HG03469 (cell line): ENCODE measurements around the gene PILRA.
A peak's percentile ranks its signal among the peaks of the same experiment; 100 is the strongest.
"Not testable (repeated sequence)": the region's sequence is repeated elsewhere in the genome, so short reads cannot be mapped to it uniquely, and the experiment has no call there.

Experiments
- ATAC-seq: cut with Tn5 transposase; IDR thresholded peaks from one replicate; pipeline ENCODE4 v1.9.1; 2021; ENCODE audit warnings: mild to moderate bottlenecking, moderate library complexity, moderate number of reproducible peaks; ENCODE audit not compliant: unreplicated experiment

The PILRA gene

DNA sequence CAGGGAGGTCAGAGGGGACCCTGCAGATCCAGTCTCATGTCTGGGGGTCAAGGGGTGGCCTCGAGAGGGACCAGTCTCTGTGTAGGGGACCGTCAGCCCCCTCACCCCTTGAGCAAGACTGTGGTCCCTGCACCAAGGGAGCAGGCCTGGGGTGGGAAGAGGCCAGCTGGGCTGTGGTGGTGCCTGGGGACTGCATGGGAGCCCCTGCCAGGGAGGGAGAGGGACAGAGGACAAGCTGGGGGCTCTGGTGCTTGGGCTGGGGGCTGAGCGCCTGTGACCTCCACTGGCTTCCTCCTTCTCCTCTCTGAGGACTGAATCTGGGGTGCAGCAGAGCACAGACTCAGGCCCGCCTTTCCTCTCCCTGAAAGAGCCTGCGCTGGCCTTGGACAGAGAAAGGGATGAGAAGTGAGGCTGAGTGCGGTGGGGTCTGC is 16.1 kb upstream of the PILRA start:
- no peak for ATAC-seq

DNA sequence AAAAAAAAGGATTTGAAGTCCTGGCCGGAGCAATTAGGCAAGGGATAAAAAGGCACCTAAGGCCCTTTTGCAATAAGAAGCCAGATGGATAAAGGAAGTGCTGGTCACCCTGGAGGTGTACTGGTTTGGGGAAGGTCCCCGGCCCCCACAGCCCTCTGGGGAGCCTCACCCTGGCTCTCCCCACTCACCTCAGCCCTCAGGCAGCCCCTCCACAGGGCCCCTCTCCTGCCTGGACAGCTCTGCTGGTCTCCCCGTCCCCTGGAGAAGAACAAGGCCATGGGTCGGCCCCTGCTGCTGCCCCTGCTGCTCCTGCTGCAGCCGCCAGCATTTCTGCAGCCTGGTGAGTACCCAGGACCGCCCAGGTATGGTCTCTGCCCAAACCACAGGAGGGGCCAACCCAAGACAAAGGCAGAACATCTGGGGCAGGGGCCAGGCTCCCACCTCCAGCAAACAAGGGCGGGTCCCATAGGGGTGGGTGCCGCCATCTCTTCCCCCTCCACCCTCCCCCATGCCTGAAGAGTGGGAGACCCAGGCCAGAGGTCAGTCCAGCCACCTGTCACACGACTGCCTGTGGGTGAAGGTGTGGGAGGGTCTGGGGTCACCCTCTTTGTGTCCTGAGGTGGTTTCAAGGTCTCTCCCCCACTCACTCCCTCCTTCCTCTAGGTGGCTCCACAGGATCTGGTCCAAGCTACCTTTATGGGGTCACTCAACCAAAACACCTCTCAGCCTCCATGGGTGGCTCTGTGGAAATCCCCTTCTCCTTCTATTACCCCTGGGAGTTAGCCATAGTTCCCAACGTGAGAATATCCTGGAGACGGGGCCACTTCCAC is 15.0 kb upstream of the PILRA start, which contains the start of gene PILRB:
TSS of gene PILRB (plus strand) at position 91 of the 830 bp plus-strand sequence. CDS start at position 277, 186 bp downstream.
- ATAC-seq, result no peak

DNA sequence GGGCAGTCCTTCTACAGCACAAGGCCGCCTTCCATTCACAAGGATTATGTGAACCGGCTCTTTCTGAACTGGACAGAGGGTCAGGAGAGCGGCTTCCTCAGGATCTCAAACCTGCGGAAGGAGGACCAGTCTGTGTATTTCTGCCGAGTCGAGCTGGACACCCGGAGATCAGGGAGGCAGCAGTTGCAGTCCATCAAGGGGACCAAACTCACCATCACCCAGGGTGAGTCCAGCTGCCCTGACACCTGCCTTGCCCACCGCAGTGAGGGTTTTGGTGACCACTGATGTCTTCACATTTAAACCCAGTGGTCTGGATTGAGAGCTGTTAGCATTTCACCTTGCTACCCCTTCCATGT is 14.5 kb upstream of the PILRA start:
- ATAC-seq, result no peak

DNA sequence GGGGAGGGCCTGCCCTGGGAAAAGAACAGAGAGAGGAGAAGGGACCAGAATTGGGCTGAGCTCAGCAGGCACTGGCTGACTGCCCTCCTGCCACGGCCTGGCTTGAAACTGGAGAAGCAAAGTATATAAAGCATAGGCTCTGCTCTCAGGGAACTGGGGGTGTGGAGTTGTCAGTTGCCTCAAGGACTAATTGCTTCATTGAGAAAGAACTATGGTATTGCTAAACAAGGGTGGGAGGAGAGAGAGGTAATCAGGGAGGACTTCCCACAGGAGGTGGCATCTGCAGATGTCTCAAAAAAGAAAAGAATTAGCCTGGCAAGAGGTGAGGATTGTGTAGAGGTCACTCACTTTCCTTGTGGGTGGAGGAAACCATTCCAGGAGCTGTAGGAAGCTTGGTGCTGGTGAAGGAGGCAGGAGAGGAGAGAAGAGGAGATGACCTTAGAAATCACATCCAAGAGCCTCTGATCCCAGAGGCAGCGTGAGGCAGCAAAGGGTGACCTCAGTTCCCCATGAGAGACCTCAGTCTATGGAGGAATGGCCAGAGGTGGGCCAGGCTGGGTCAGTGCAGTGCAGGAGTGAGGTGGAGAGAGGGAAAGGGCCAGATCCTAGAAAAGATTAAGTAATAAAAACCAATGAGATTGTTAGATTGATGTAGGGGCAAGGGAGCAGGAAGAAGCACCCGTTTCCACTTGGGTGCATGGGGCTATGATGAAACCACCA is 13.0 kb upstream of the PILRA start:
- ATAC-seq, result no peak

DNA sequence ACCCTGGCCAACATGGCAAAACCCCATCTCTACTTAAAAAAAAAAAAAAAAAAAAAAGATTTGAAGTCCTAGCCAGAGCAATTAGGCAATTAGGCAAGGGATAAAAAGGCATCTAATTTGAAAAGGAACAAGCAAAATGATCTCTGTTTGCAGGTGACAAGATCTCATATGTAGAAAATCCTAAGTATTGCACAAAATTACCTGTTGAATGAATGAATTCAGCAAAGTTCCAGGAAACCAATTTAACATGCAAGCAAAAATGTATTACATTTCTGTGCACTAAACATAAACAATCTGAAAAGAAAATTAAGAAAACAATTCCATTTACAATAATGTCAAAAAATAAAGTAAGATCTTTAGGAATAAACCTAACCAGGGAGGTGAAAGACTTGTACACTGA is 10.2 kb upstream of the PILRA start:
- ATAC-seq, result no peak

DNA sequence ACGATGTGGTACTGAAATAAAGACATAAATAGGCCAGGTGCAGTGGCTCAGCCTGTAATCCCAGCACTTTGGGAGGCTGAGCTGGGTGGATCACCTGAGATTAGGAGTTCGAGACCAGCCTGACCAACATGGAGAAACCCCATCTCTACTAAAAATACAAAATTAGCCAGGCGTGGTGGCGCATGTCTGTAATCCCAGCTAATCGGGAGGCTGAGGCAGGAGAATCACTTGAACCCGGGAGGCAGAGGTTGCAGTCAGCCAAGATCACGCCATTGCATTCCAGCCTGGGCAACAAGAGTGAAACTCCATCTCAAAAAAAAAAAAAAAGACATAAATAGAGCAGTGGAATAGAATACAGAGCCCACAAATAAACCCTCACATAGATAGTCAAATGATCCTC is 9.5 kb upstream of the PILRA start:
- ATAC-seq, result not testable (repeated sequence)

DNA sequence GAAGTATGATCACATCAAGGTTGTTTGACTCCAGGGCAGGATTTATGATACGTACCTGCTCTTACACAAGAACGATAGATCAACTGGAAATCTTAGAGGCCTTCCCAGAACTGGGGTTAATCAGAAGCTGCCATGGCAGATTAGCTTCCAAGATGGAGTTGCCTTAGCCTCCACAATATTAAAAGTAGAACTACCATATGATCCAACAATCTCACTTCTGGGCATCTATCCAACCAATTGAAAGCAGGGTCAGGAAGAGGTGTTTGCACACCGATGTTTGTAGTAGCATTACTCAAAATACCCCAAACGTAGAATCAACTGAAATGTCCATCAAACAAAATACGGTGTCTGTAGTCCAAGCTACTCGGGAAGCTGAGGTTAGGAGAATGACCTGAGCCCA is 8.8 kb upstream of the PILRA start:
- ATAC-seq, result no peak

DNA sequence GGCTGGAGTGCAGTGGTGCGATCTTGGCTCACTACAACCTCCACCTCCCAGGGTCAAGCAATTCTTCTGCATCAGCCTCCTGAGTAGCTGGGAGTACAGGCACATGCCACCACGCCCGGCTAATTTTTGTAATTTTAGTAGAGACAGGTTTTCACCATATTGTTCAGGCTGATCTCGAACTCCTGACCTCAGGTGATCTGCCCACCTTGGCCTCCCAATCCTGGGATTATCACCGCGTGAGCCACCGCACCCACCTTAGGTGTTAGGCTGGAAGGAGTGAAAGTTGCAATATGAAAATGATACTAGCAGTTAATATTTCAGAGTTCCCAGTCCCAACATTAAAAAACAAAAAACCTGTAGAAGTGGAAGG is 7.3 kb upstream of the PILRA start:
- ATAC-seq, result not testable (repeated sequence)

DNA sequence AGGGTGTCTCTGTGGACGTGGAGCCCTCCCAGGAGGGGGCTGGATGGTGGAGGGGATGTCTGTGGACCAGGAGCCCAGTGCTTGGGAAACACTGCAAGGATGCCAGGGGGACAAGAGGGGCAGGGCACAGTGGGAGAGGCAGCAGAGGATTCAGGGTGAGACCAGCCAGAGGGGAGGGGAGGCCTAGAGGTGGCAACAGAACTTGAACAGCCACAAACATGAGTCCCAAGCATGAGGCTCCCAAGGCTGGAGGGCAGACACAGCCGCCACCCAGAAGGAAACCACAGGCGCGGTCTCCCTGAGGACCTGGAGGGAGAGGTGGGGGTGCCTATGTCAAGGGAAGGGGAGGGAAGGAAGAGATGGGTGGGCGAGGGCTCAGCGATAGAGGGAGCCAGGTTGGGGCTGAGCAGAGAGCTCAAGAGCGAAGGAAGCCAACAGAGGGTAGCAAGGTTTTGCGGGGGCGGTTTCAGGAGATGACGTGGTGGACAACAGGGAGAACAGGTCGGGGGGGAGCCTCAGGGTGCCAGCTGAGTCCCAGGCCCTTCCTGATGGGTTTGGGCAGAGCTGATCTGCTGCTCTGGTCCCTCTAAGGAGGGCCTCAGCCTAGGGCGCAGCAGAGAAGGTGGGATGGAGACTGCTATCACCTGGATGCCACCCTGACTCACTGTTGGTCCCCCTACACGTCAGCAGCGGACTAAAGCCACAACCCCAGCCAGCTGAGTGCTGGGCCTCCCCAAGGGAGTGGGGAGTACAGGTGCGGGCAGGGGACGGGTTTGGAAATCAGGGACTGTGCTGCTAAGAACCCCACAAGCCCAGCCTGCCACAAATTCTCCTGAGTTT is 6.7 kb upstream of the PILRA start:
- no peak for ATAC-seq

DNA sequence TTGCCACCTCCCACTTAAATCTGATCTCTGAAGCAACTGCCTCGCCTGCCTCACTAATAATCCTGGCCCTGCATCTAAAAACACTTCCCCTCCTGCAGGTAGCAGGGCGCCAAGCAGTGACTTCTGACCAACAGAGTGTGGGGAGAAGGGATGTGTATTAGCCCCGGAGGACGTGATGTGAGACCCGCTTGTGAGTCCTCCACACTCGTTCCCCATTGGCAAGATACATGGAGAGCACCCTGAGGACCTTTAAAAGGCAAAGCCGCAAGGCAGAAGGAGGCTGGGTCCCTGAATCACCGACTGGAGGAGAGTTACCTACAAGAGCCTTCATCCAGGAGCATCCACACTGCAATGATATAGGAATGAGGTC is 6.1 kb upstream of the PILRA start:
- ATAC-seq, result no peak

DNA sequence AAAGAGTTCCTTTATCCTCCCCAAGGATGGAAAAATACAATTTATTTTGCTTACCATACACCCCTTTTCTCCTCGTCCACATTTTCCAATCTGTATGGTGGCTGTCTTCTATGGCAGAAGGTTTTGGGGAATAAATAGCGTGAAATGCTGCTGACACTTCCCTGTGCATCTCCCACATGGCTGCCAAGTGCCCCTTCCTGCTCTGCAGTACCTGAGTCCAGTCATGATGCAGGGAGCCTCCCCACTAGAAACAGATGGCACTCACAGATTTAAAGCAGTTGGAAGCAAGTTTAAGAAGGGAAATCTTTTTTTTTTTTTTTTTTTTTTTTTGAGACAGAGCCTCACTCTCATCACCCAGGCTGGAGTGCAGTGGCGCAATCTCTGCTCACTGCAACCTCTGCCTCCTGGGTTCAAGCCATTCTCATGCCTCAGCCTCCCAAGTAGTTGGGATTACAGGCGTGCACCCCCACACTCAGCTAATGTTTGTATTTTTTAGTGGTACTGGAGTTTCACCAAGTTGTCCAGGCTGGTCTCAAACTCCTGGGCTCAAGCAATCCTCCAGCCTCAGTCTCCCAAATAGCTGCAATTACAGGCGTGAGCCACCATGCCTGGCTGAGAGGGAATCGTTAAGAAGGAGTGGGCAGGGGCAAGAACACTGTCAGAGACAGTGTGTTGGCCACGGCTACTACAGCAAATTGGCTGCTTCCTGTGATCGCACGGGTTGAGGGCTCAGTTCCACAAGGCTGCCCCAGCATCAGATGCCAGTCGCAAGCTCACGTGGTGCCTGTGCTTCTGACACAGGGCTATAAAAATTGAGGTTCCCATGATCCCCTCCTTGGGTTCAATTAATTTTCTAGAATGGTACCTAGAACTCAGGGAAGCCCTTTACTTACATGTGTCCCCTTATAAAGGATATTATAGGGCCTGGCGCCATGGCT is 5.3 kb upstream of the PILRA start:
- no peak for ATAC-seq

DNA sequence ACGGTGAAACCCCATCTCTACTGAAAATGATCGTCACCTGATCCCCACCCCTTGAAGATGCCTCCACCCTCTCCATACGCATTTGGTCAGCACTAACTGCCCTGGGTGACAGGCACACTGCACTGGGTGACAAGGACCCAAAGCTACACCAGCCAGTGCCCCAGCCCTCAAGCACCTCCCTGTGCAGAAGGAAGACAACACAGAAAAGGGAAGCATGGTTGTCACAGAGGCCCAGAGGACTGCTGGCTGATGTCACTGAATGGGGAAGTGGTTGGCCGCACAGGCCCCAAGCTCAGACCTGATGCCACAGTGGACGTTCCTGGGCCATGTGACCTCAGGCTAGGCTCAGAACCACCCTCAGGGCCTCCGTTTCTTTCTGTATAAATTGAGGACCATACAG is 4.2 kb upstream of the PILRA start:
- peak; percentile 37 for ATAC-seq

DNA sequence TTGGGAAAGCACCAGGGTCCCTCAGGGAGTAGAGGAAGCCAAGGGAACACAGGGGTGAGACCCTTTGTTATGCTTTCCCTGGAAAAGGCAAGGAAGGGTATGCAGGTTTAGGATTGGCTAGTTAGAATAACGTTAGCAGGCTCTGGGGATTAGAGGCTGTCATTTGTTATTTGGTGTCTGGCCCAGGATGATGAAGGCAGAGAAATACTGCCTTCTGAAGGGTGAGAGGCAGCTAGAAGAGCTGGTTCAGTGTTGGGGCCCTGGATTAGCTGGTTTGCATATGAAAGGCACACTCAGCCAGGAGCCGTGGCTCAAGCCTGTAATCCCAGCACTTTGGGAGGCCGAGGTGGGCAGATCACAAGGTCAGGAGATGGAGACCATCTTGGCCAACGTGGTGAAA is 3.0 kb upstream of the PILRA start:
- no peak for ATAC-seq

DNA sequence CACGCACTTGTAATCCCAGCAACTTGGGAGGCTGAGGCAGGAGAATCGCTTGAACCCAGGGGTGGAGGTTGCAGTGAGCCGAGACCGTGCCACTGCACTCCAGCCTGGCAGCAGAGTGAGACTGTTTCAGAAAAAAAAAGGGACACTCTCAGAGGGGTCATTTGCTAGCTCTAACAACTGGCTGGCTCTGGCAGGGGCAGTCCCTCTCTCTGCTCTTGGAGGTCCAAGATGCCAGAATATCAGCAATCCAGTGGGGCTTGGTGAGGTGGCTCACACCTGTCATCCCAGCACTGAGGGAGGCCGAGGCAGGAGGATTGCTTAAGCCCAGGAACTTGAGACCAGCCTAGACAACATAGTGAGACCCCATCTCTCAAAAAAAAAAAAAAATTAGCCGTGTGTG is 2.5 kb upstream of the PILRA start:
- ATAC-seq, result no peak

DNA sequence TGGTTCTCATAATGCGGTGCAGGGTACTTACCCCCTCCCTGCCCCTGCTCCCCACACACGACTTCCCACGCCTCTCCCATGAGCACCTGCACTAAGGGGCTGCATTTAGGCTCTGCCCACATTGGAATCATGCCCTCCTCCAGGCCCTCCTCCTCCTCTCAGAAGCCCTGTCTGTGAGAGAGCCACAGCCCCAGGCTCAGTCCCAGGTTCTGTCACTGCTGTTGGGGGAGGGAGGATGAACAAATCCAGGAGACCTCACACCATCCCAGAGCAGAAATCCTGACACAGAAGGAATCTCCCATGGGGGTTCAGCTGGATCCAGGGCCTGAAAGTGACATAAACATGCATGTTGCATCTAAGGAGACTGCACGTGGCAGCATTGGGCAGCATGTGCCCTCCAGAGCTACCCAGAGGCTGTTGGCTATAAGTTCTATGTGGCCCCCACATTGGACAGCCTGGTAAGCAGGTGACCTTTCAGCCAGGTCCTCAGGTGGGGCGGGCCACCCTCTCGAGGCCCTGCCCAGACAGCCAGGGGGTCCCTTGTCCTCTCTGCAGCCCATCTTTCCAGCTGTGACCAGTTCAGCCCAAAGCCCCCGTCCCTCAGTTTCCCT is 1.6 kb upstream of the PILRA start:
- no peak for ATAC-seq

DNA sequence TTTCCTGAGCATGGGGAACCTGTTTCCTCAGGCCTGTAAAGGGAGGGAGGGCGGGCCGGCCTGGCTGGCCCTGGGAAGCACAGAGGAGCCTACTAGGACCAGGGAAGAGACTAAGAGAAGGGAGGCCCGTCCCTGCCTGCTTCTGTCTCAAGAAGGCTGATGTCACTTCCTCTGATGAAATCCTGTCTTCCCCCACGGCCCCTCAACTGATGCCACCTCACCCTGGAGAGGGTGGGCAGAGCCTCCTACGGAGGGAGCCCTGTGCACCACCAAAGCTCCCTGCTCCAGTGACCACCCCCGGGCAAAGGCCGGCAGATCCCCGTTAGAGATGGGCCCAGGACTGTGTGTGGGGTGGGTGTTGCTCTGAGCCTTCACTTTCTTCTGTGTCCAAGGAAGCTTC is 1.0 kb upstream of the PILRA start:
- no peak for ATAC-seq

DNA sequence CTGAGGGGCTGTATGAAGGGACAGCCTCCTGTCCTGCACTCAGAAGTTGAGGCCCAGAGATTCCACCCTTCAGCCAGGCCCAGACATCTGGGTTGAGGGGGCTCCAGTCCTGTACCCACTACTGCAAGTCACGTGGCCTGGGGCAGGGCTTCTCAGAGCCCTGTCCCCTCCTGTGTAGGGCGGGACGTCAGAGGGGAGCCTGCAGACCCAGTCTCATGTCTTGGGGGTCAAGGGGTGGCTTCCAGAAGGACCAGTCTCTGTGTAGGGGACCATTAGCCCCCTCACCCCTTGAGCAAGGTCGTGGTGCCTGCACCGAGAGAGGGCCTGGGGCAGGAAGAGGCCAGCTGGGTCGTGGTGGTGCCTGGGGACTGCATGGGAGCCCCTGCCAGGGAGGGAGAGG is 593 bp upstream of the PILRA start:
- ATAC-seq, result no peak

DNA sequence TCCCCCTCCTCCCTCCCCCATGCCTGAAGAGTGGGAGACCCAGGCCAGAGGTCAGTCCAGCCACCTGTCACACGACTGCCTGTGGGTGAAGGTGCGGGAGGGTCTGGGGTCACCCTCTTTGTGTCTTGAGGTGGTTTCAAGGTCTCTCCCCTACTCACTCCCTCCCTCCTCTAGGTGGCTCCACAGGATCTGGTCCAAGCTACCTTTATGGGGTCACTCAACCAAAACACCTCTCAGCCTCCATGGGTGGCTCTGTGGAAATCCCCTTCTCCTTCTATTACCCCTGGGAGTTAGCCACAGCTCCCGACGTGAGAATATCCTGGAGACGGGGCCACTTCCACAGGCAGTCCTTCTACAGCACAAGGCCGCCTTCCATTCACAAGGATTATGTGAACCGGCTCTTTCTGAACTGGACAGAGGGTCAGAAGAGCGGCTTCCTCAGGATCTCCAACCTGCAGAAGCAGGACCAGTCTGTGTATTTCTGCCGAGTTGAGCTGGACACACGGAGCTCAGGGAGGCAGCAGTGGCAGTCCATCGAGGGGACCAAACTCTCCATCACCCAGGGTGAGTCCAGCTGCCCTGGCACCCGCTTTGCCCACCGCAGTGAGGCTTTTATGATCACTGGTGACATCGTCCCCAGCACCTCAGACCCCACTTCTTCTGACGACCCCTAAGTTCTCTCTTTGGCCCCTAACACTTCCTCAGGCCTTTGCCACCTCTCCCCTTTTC is 747 bp downstream of the PILRA start:
- not testable (repeated sequence) for ATAC-seq

DNA sequence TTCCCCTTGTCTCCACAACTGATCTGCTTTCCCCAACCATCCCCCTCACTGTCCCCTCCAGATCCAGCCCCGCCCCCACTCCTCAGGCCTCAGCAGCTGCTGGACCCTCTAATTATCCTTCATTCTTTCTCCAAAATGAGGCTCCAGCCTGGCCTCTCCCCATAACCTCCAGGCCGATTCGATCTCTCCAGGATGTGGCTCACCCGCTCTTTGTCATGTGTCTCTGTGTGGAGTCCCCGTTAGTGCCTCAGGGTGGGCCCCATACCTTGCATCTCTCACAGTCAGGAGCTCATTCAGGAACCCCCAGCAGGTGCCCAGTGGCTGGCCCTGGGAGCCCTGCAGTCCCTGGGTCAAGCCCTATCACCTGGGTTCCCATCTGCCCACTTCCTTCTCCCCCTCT is 1.3 kb downstream of the PILRA start:
- no peak for ATAC-seq
